Endothelial cell (in vitro differentiated cells): ENCODE measurements around the gene TTC1. TPM values are rescaled to one million over a fixed set of nuclear protein-coding genes. Genes with fewer than 3 reads are reported as not detected.

Source experiments
- DNase-seq: peaks from one replicate; pipeline ENCODE4 v3.0.0; 2021; ENCODE audit warnings: low spot score
- H3K27ac Mint-ChIP-seq: one replicate; pipeline ENCODE4 v1.8.0; 2021; ENCODE audit warnings: mixed read lengths, inconsistent platforms; ENCODE audit not compliant: unreplicated experiment
- H3K27me3 Mint-ChIP-seq: one replicate; pipeline ENCODE4 v1.8.0; 2021; ENCODE audit warnings: mild to moderate bottlenecking, moderate library complexity, mixed read lengths, inconsistent platforms; ENCODE audit not compliant: unreplicated experiment
- H3K36me3 Mint-ChIP-seq: one replicate; pipeline ENCODE4 v1.8.0; 2021; ENCODE audit warnings: mild to moderate bottlenecking, low read depth, mixed read lengths, inconsistent platforms; ENCODE audit not compliant: unreplicated experiment
- H3K4me1 Mint-ChIP-seq: one replicate; pipeline ENCODE4 v1.8.0; 2021; ENCODE audit warnings: mild to moderate bottlenecking, mixed read lengths, inconsistent platforms; ENCODE audit not compliant: unreplicated experiment
- H3K4me3 Mint-ChIP-seq: one replicate; pipeline ENCODE4 v1.8.0; 2021; ENCODE audit warnings: mild to moderate bottlenecking, mixed read lengths, inconsistent platforms; ENCODE audit not compliant: unreplicated experiment
- H3K9me3 Mint-ChIP-seq: one replicate; pipeline ENCODE4 v1.8.0; 2021; ENCODE audit warnings: mixed read lengths, inconsistent platforms; ENCODE audit not compliant: unreplicated experiment
- CTCF ChIP-seq: fragments of 200-600 bp; sonication (generic); IDR thresholded peaks from one replicate; pipeline ENCODE4 v1.5.0; 2021; ENCODE audit warnings: antibody characterized with exemption; ENCODE audit not compliant: unreplicated experiment
- long read RNA-seq: library from polyadenylated mRNA; unstranded; transcript quantifications from one replicate; pipeline ENCODE4 v2.0.0, GENCODE V29; 2020; ENCODE audit not compliant: unreplicated experiment
- total RNA-seq: library from RNA; stranded (reverse); fragmentation: NEBNext Ultra II Directional; extraction: Animal tissue kit (Norgen Biotek cat#: 25700); gene quantifications from one replicate; pipeline ENCODE4 v1.2.1, GENCODE V29; 2021; ENCODE audit not compliant: unreplicated experiment

The TTC1 gene
- 49.8 TPM for total RNA-seq
- long read RNA-seq, transcript TTC1-201 (8 exons, 1,467 nt) = major isoform, 24 of 40 reads
- long read RNA-seq, partial matches to known transcripts = 11 of 40 reads
- long read RNA-seq, other reads (novel, unspliced or antisense) = 3 of 40 reads

- no peak for TF ChIP-seq CTCF
Measured at GRCh38 chr5:160008877-160009590, at the start of gene TTC1. TSS of gene TTC1 (plus strand) at chr5:160009139. CDS start at chr5:160010529, 1,390 bp downstream.

GRCh38 chr5:159961176-159962160 is 47.5 kb upstream of the TTC1 start:
- Mint-ChIP-seq H3K4me3 (no peak overlapping the region), H3K36me3 (no peaks in the 10 kb centered on the region), H3K27ac (no peak overlapping the region), H3K27me3 (no peaks in the 10 kb centered on the region), H3K4me1 (peaks cover 7% of the 10 kb centered on the region), H3K9me3 (no peaks in the 10 kb centered on the region)
- no peak for TF ChIP-seq CTCF
- no peak for DNase-seq

More at GRCh38 chr5:160008877-160009590, at the start of gene TTC1:
- no peaks in the 10 kb centered on the region for H3K9me3 Mint-ChIP-seq
- peak; percentile 84 for DNase-seq
- H3K4me3 Mint-ChIP-seq = peak within 1 kb of the TSS; percentile 98
- peaks cover 1% of the 10 kb centered on the region for H3K27me3 Mint-ChIP-seq
- H3K4me1 Mint-ChIP-seq = peaks cover 20% of the 10 kb centered on the region
- H3K27ac Mint-ChIP-seq = peak within 1 kb of the TSS; percentile 98
- peaks cover 9% of the 10 kb centered on the region for H3K36me3 Mint-ChIP-seq

GRCh38 chr5:159962214-159962613 is 46.7 kb upstream of the TTC1 start:
- Mint-ChIP-seq H3K9me3 (no peaks in the 10 kb centered on the region), H3K27me3 (no peaks in the 10 kb centered on the region), H3K27ac (no peak overlapping the region), H3K4me3 (no peak overlapping the region), H3K4me1 (peaks cover 7% of the 10 kb centered on the region), H3K36me3 (no peaks in the 10 kb centered on the region)
- no peak for DNase-seq
- TF ChIP-seq CTCF = no peak

- H3K4me3 Mint-ChIP-seq = no peak overlapping the region
- no peak overlapping the region for H3K27ac Mint-ChIP-seq
- H3K9me3 Mint-ChIP-seq = no peaks in the 10 kb centered on the region
- H3K27me3 Mint-ChIP-seq = no peaks in the 10 kb centered on the region
- H3K36me3 Mint-ChIP-seq = no peaks in the 10 kb centered on the region
- no peak for TF ChIP-seq CTCF
- H3K4me1 Mint-ChIP-seq = peaks cover 7% of the 10 kb centered on the region
- no peak for DNase-seq
Measured at GRCh38 chr5:159963935-159964334, 45.0 kb upstream of the TTC1 start.
